Putamen (tissue), 1 donor: ENCODE measurements around the gene MASP1.
"Not testable (repeated sequence)": the region's sequence is repeated elsewhere in the genome, so short reads cannot be mapped to it uniquely, and the experiment has no call there.

ENCODE experiments used
- DNase-seq: peaks from one replicate; pipeline ENCODE4 v3.0.0-alpha.2; 2016; ENCODE audit warnings: low spot score

MASP1 gene

GRCh38 chr3:187265461-187265955 is 26.0 kb downstream of the MASP1 start:
- no peak for DNase-seq

GRCh38 chr3:187264911-187265310 is 26.6 kb downstream of the MASP1 start:
- no peak for DNase-seq

- DNase-seq: no peak
Measured at GRCh38 chr3:187264021-187264420, 27.5 kb downstream of the MASP1 start.

- DNase-seq: no peak
Measured at GRCh38 chr3:187263270-187263669, 28.3 kb downstream of the MASP1 start.

- DNase-seq: no peak
Measured at GRCh38 chr3:187262360-187262759, 29.2 kb downstream of the MASP1 start.

GRCh38 chr3:187261541-187261969 is 30.0 kb downstream of the MASP1 start:
- DNase-seq: no peak

- DNase-seq: no peak
Measured at GRCh38 chr3:187259171-187259570, 32.4 kb downstream of the MASP1 start.

GRCh38 chr3:187257992-187258692 is 33.4 kb downstream of the MASP1 start:
- DNase-seq: no peak

GRCh38 chr3:187257471-187257870 is 34.1 kb downstream of the MASP1 start:
- no peak for DNase-seq

- DNase-seq: no peak
Measured at GRCh38 chr3:187256051-187256616, 35.4 kb downstream of the MASP1 start.

- peak; percentile 53 for DNase-seq
Measured at GRCh38 chr3:187255314-187255713, 36.2 kb downstream of the MASP1 start.

- no peak for DNase-seq
Measured at GRCh38 chr3:187252311-187252710, 39.2 kb downstream of the MASP1 start.

GRCh38 chr3:187251599-187251998 is 39.9 kb downstream of the MASP1 start:
- no peak for DNase-seq

- DNase-seq: no peak
Measured at GRCh38 chr3:187247398-187247797, 44.1 kb downstream of the MASP1 start.

GRCh38 chr3:187243933-187244524 is 47.5 kb downstream of the MASP1 start:
- no peak for DNase-seq

GRCh38 chr3:187242900-187243299 is 48.6 kb downstream of the MASP1 start:
- no peak for DNase-seq

GRCh38 chr3:187242435-187242834 is 49.1 kb downstream of the MASP1 start:
- DNase-seq: no peak

- not testable (repeated sequence) for DNase-seq
Measured at GRCh38 chr3:187238835-187239234, 52.7 kb downstream of the MASP1 start.

GRCh38 chr3:187238239-187238638 is 53.3 kb downstream of the MASP1 start:
- DNase-seq: no peak

GRCh38 chr3:187237741-187238140 is 53.8 kb downstream of the MASP1 start:
- DNase-seq: no peak

- no peak for DNase-seq
Measured at GRCh38 chr3:187236962-187237361, 54.6 kb downstream of the MASP1 start.

GRCh38 chr3:187230011-187230410 is 61.5 kb downstream of the MASP1 start:
- no peak for DNase-seq

- no peak for DNase-seq
Measured at GRCh38 chr3:187228740-187229139, 62.8 kb downstream of the MASP1 start.
